Vagina (tissue), 2 donors: ENCODE measurements around the gene TCF7. TPM values are rescaled to one million over a fixed set of nuclear protein-coding genes. Genes with fewer than 3 reads are reported as not detected.

Source experiments
- DNase-seq, 2 donors: peaks; one replicate each; pipeline ENCODE4 v3.0.0-alpha.2; 2017; ENCODE audit errors: extremely low spot score in 2 of 2
- H3K27ac ChIP-seq: fragments of 200-600 bp; sonication (generic); one replicate; pipeline ENCODE4 v1.5.1; 2019
- H3K27me3 ChIP-seq: fragments of 200-600 bp; sonication (generic); one replicate; pipeline ENCODE4 v1.5.1; 2019
- H3K36me3 ChIP-seq, 2 donors: fragments of 200-600 bp; sonication (generic); one replicate each; pipeline ENCODE4 v1.5.1; 2017 to 2019
- H3K4me1 ChIP-seq: fragments of 200-600 bp; sonication (generic); one replicate; pipeline ENCODE4 v1.5.1; 2019
- H3K4me3 ChIP-seq, 2 donors: fragments of 200-600 bp; sonication (generic); 1 replicate in 1 of 2; 2 replicates in 1 of 2; pipeline ENCODE4 v1.5.1; 2016 to 2019
- H3K9me3 ChIP-seq: fragments of 200-600 bp; sonication (generic); one replicate; pipeline ENCODE4 v1.5.1; 2019
- CTCF ChIP-seq, 3 experiments: fragments of 450-650 bp in 2 of 3; fragments of 200-600 bp in 1 of 3; sonication (generic) in 1 of 3; IDR thresholded peaks; one replicate each; pipeline ENCODE4 v1.5.1; 2017 to 2019; ENCODE audit warnings: antibody characterized with exemption in 3 of 3, mild to moderate bottlenecking in 2 of 3, moderate library complexity in 2 of 3
- POLR2A ChIP-seq, 2 donors: fragments of 450-650 bp; IDR thresholded peaks; one replicate each; pipeline ENCODE4 v1.6.1; 2017; ENCODE audit warnings: antibody characterized with exemption in 2 of 2, mild to moderate bottlenecking in 2 of 2, moderate library complexity in 2 of 2
- POLR2AphosphoS5 ChIP-seq, 2 donors: sonication (generic); formaldehyde crosslinking; IDR thresholded peaks; one replicate each; pipeline ENCODE4 v1.9.0; 2017; ENCODE audit warnings: antibody characterized with exemption in 2 of 2, mild to moderate bottlenecking in 2 of 2, low read depth in 1 of 2; ENCODE audit not compliant: insufficient read depth in 1 of 2
- intact Hi-C: fragments of 100-400 bp; cut with DNase I; formaldehyde crosslinking; loops from one replicate; pipeline ENCODE4 v1.15.1; 2023
- total RNA-seq: library from RNA; depleted of rRNA; stranded (reverse); fragments of >200 nt; gene quantifications from one replicate; pipeline ENCODE4 v1.2.3, GENCODE V29; 2016

The TCF7 gene
- total RNA-seq, 1 donor from 2014 or later, result 1.7 TPM

- H3K4me3 ChIP-seq, result no peak overlapping the region
- no peaks in the 10 kb centered on the region for H3K9me3 ChIP-seq
- intact Hi-C loops, result no loop called here
- no peak overlapping the region for H3K27ac ChIP-seq
- no peaks in the 10 kb centered on the region for H3K36me3 ChIP-seq
- no peak for DNase-seq
- H3K27me3 ChIP-seq, result no peaks in the 10 kb centered on the region
- H3K4me1 ChIP-seq, result peaks cover 29% of the 10 kb centered on the region
- TF ChIP-seq CTCF (IDR thresholded peaks at IDR 0.05) (no peak), POLR2AphosphoS5 (IDR thresholded peaks at IDR 0.05; ENCODE audit: insufficient read depth in 1 of 2, low read depth in 1 of 2) (no peak), POLR2A (IDR thresholded peaks at IDR 0.05) (no peak)
Observed at GRCh38 chr5:134127376-134127861, 12.9 kb downstream of the TCF7 start.

GRCh38 chr5:134127988-134128647 lies 13.6 kb downstream of the TCF7 start:
- Histone ChIP-seq H3K27ac (no peak overlapping the region), H3K9me3 (no peaks in the 10 kb centered on the region), H3K4me3 (no peak overlapping the region), H3K36me3 (no peaks in the 10 kb centered on the region), H3K4me1 (peaks cover 29% of the 10 kb centered on the region), H3K27me3 (no peaks in the 10 kb centered on the region)
- no peak for DNase-seq
- intact Hi-C loops, result no loop called here
- TF ChIP-seq POLR2AphosphoS5 (IDR thresholded peaks at IDR 0.05; ENCODE audit: insufficient read depth in 1 of 2, low read depth in 1 of 2), result no peak
- no peak for TF ChIP-seq POLR2A (IDR thresholded peaks at IDR 0.05)
- TF ChIP-seq CTCF (IDR thresholded peaks at IDR 0.05), result no peak

- no peak for DNase-seq
- Histone ChIP-seq H3K27ac (no peak overlapping the region), H3K36me3 (no peaks in the 10 kb centered on the region), H3K4me3 (no peak overlapping the region), H3K4me1 (peaks cover 33% of the 10 kb centered on the region), H3K9me3 (no peaks in the 10 kb centered on the region), H3K27me3 (no peaks in the 10 kb centered on the region)
- no peak for TF ChIP-seq POLR2AphosphoS5 (IDR thresholded peaks at IDR 0.05; ENCODE audit: insufficient read depth in 1 of 2, low read depth in 1 of 2)
- no peak for TF ChIP-seq CTCF (IDR thresholded peaks at IDR 0.05)
- no peak for TF ChIP-seq POLR2A (IDR thresholded peaks at IDR 0.05)
- intact Hi-C loops, result no loop called here
Observed at GRCh38 chr5:134128648-134128995, 14.1 kb downstream of the TCF7 start.

- H3K36me3 ChIP-seq, result no peaks in the 10 kb centered on the region
- DNase-seq, result no peak
- TF ChIP-seq POLR2AphosphoS5 (IDR thresholded peaks at IDR 0.05; ENCODE audit: insufficient read depth in 1 of 2, low read depth in 1 of 2), result no peak
- no peaks in the 10 kb centered on the region for H3K27me3 ChIP-seq
- peaks cover 29% of the 10 kb centered on the region for H3K4me1 ChIP-seq
- H3K4me3 ChIP-seq, result no peak overlapping the region
- intact Hi-C loops, result no loop called here
- no peaks in the 10 kb centered on the region for H3K9me3 ChIP-seq
- H3K27ac ChIP-seq, result no peak overlapping the region
Observed at GRCh38 chr5:134129411-134130238, 15.1 kb downstream of the TCF7 start.

- Histone ChIP-seq H3K4me1 (peaks cover 21% of the 10 kb centered on the region), H3K36me3 (peaks cover 0 to 7% of the 10 kb centered on the region in 2 donors), H3K4me3 (no peak overlapping the region), H3K9me3 (no peaks in the 10 kb centered on the region), H3K27ac (no peak overlapping the region), H3K27me3 (no peaks in the 10 kb centered on the region)
- intact Hi-C loops, result no loop called here
- TF ChIP-seq CTCF (IDR thresholded peaks at IDR 0.05), result no peak
- no peak for DNase-seq
Observed at GRCh38 chr5:134130239-134130945, 15.9 kb downstream of the TCF7 start.
